Hematopoietic multipotent progenitor cell treated with erythropoietin and hydrocortisone succinate and interleukin-3 and kit ligand, for 6 days (in vitro differentiated cells): ENCODE measurements around the gene LSM5.

Experiments used
- DNase-seq: peaks from one replicate; pipeline ENCODE4 v3.0.0-alpha.2; 2015

The LSM5 gene

GRCh38 chr7:32458025-32458424 lies 32.2 kb downstream of the LSM5 start:
- no peak for DNase-seq

- no peak for DNase-seq
These were observed 36.7 kb downstream of the LSM5 start for GRCh38 chr7:32453341-32454011.

GRCh38 chr7:32447218-32447617 lies 43.0 kb downstream of the LSM5 start:
- DNase-seq: no peak

GRCh38 chr7:32436146-32436928 lies 53.8 kb downstream of the LSM5 start:
- no peak for DNase-seq
